CD4-positive, alpha-beta T cell treated with Interleukin-15 for 1 hour (primary cell): ENCODE data around the gene GALNT1.

Experiments
- DNase-seq: peaks from one replicate; pipeline ENCODE4 v3.0.0-alpha.2; 2020

The GALNT1 gene

GRCh38 chr18:35582899-35583558 is 1.5 kb downstream of the GALNT1 start:
- no peak for DNase-seq

GRCh38 chr18:35584735-35585134 is 3.2 kb downstream of the GALNT1 start:
- no peak for DNase-seq

DNA sequence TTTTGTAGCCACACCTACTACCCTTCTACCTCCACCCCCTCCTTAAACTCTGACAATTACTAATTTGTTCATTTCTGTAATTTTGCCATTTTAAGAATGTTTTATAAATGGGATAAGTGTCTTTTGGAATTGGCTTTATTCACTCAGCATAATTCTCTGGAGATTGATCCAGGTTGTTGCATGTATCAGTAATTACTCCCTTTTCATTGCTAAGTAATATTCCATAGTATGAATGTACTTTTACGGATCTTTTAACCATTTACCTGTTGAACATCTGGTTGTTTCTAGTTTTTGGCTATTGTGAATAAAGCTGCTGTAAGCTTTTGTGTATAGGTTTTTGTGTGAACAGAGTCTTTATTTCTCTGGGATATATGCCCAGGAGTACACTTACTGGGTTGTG is 4.1 kb downstream of the GALNT1 start:
- no peak for DNase-seq

DNA sequence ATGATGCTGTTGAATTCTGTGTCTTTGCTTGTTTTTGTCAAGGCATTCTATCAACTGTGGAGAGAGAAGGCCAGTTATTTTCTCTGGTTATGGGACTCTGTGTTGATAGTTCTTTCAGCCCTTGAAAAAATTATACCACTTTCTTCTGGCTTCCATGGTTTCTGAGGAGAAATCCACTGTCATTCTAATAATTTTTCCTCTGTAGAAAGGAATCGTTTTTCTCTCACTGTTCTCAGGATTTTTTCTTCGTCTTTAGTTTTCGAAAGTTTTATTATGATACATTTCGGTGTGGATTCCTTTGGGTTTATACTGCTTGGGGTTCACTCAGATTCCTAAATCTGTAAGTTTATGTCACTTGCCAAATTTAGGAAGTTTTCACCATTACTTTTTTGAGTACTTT is 6.6 kb downstream of the GALNT1 start:
- no peak for DNase-seq

DNA sequence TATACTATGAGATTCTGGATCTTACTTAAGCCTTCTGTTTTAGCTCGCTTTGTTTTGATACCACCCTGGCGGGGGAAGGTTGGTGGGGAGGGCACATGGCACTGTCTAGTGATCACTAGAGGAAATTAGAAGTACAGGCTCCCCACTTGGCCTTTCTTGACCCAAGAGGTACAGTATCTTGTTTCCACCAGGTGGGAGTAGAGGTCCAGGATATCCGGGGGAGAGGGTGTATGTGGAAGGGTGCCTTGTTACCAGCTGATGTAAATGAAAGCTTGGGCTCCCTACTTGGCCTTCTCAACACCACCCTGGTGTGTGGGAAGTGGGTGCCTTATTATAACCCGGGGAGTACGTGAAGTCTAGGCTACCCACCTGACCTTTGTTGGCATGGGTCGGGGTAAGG is 7.5 kb downstream of the GALNT1 start:
- DNase-seq = peak; percentile 36

- no peak for DNase-seq
Observed at GRCh38 chr18:35589546-35589945, 8.0 kb downstream of the GALNT1 start.

DNA sequence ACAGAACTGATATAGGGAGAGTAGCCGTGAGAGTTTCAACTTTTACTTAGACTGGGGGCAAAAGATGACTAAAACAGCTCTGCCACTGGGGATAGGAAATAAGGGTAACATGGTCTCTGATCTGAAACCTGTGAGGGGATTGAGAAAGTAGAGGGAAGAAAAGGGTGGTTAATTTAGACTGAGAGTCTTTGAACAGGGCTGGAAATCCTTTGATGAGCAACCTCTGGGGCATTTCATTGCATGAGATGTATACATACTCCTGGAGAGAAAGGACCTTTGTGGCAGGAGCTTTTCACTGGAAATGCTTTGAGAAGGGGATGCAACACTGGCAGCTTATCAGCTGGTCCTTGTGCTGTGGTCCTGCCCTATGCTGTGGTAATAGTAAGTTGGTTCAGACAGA is 9.4 kb downstream of the GALNT1 start:
- no peak for DNase-seq

DNA sequence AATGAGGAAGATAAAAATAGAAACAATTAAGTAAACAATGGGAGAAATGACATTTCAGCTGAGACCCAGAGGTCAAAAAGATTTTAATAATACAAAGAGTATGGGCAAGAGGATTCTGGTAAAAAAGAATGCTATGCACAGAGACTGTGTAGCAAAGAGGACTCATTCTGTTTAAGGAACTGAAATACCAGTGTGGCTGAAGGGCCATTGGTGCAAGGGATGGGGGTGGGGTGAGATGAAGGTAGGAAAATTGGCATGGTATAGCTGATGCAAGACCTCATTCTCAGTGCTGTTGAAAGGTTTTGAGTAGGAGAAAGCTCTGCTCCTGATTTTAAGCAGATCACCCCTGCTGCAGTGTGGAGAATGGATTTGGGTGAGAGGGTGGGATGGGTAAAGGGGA is 10.8 kb downstream of the GALNT1 start:
- DNase-seq = peak; percentile 24

- no peak for DNase-seq
Observed at GRCh38 chr18:35593859-35594258, 12.3 kb downstream of the GALNT1 start.

- DNase-seq = no peak
Observed at GRCh38 chr18:35597758-35598157, 16.2 kb downstream of the GALNT1 start.

GRCh38 chr18:35602193-35602820 is 20.8 kb downstream of the GALNT1 start:
- no peak for DNase-seq

GRCh38 chr18:35603008-35603407 is 21.5 kb downstream of the GALNT1 start:
- no peak for DNase-seq

DNA sequence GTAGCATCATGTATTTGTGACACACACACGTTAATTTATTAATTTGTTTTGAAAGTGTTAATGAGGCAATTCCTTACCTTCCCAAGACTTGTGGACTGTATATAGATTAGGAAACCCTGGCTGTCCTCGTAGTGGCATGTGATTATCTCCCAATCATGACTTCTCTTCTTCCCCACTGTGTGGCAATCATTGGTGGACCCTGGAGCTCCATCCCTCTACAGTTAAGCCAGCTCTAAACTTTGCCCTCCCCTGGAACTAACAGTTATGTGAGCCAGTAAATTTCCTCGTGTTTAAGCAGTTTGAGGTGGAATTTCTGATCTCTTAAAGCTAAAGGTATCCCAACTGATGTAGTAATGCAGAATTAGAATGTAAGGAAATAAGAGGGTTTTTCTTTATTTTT is 22.0 kb downstream of the GALNT1 start:
- no peak for DNase-seq

DNA sequence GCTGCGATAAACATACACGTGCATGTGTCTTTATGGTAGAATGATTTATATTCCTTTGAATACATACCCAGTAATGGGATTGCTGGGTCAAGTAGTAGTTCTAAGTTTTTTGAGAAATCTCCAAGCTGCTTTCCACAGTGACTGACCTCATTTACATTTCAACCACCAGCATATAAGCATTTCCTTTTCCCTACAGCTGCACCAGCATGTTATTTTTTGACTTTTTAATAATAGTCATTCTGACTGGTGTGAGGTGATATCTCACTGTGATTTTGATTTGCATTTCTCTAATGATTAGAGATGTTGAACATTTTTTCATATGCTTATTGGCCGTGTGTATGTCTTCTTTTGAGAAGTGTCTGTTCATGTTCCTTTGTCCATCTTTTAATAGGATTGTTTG is 22.8 kb downstream of the GALNT1 start:
- no peak for DNase-seq

GRCh38 chr18:35605686-35606417 is 24.3 kb downstream of the GALNT1 start:
- DNase-seq = no peak

DNA sequence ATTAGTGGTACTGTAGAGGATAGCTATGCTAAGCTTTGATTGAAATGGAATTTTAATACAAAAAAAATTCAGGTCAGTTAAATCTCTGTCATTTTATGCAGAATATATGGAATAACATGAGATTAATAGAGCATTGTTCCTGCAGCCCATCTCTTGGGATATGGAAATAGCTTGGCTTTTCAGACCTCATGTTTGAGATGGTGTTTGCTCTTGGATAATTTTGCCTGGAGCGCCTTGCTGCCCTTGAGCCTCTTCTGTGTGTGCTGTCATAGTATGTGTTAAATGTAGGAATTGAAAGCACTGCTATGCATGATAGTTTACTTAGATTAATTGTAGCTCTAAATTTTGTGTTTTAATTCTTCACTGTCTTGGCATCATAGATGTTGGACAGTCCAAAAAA is 27.7 kb downstream of the GALNT1 start:
- no peak for DNase-seq

GRCh38 chr18:35610089-35610488 is 28.5 kb downstream of the GALNT1 start:
- DNase-seq = no peak

DNA sequence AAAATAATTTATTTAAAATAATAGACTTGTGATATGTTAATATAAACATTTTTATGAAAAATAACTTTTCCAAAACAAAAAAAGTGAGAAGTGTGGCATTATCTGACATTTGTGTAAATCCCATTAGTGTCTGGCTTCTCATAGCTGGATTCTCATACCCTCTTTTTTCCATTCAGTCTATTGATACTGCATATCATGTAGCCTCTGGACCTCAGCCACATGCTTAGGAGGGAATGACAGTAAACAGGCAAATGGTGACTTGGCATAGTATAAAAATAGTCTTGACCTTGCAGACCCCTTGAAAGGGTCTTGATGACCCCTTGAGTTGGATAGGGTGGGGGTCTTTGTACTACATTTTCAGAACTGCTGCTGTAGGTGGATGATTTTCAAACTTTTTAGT is 29.2 kb downstream of the GALNT1 start:
- DNase-seq = no peak

DNA sequence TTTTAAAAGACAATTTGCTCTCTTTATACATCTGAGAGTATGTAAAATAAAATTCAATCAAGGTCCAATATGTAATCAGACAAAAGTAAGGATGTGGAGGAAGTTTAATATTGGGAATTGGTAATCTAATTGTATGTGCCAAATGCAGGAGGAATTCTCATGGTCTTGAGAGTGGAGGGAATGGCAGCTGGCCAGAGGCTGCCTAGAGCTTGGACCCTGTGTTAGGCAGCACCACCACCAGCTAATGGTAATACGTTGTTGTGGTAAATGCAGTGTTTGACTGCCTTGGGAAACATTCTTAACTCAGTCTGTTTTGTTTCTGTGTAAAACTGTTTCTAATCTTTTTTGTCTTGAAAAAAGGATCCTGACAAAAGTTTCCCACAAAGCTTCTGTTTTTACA is 30.0 kb downstream of the GALNT1 start:
- no peak for DNase-seq

DNA sequence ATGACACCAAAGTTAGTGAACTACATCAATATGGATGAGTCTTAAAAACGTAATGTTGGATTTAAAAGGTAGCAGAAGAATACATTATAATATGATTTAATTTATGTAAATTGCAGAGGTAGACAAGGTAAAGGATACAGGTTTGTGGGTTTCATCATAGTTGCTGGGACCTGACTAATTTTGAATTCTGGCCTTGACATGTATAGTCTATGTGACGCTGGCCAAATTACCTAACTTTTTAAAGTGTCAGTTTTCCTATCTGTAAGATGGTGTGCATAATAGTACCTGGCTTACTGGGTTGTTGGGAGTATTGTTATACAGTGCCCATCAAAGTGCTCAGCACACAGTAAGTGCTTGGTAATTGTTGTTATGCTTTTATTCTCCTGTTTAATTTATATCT is 34.5 kb downstream of the GALNT1 start:
- DNase-seq = no peak

GRCh38 chr18:35616664-35617423 is 35.3 kb downstream of the GALNT1 start:
- DNase-seq = peak; percentile 80

DNA sequence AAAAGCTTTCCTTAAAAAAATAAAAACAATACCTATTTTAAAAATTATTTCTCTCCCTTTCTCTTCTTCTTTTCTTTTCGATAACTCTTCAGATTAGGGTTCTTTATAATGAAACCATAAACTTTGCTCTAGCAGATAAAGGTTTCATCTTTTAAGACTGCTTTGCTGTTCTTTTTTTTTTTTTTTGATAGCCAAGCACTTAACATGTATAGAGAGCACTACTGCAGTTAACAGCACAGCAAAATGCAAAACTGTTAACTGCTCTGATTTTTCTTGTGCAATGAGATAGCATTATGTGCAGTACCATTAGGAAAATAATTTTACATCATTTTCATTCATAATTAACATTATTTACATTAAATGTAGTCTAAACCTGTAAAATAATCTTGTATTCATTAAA is 36.3 kb downstream of the GALNT1 start:
- DNase-seq = no peak

- DNase-seq = no peak
Observed at GRCh38 chr18:35618289-35618688, 36.7 kb downstream of the GALNT1 start.

- DNase-seq = no peak
Observed at GRCh38 chr18:35618696-35619095, 37.2 kb downstream of the GALNT1 start.
